HG02623 (cell line): ENCODE measurements around the gene ZFHX3.

Experiments
- ATAC-seq: cut with Tn5 transposase; IDR thresholded peaks from one replicate; pipeline ENCODE4 v1.9.1; 2021; ENCODE audit warnings: moderate library complexity; ENCODE audit not compliant: unreplicated experiment

Gene ZFHX3

DNA sequence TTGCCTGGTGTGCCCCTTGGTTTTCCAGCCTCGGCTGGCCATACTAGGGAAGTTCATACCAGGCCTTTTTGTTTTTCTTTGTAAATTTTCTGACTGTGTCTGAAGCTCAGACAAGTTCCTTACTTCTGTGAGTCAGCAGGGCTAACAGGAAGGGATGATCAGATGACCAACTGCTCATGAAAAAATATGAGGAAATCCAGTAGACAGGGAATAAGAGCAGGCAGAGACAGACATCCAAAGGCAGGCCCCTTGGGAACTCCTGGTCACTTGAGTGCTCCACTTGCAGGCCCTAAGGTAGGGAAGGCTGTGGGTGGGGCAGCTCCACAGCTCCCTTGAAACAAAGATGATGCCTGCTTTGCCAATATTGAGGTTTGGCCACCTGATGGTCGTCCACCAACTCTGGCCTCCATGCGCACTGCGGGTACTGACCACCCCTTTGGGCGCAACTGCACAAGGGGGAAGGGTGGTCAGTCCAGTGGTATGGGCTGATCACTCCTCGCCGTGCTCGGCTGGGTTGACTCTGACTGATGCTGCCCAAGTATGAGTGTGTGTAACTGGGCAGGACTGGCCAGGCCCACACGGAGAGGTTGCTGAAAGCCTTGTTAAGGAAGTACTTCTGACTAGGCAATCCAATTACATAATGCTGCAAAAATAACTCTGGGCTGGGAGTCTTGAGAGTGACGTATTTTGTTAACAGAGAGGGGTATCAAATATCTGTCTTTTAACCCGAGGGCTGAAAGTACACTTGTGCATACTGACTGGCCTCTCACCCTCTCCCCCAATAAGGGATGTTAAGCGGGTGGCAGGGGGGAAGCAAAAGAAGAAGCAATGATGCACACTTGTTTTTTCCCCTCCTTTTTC is 20.8 kb upstream of the ZFHX3 start:
- no peak for ATAC-seq

DNA sequence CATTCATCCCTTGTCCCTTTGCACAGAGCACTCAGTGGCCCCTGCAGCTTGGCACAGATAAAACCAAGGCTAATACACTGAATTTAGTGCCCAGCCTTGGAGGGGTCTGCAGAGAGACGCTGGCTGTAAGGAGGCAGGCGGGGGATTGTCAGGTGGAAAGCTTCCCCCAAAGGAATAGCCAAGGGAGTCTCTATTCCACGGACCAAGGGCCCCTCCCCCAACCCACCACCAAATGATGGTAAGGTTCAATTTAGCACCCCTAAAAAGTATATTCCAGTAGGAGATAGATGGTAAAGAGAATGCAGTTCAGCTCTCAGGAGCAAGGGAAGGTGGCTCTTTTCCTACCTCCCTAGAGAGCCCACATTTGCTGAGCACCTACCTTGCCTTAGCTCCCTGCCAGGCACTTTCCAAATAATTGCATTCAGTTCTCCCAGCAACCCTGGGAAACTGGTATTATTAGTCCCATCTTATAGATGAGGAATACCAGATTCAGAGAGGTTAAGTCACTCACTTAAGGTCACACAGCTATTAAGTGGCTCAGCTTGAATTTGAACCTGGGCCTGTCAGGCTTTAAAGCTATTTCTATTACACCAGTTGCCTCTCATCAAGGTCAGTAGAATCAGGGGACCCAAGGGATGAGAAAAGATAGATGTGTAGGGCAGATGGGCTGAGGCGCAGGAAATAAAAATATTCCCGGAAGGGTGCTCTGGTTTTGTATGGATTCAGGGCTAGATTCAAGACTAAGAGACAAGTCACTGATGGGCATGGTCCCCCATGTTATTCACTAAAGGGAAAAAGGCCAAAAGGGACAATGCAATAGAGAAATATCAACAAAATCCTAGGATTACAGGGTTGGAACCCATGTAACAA is 20.0 kb upstream of the ZFHX3 start:
- ATAC-seq, result no peak

DNA sequence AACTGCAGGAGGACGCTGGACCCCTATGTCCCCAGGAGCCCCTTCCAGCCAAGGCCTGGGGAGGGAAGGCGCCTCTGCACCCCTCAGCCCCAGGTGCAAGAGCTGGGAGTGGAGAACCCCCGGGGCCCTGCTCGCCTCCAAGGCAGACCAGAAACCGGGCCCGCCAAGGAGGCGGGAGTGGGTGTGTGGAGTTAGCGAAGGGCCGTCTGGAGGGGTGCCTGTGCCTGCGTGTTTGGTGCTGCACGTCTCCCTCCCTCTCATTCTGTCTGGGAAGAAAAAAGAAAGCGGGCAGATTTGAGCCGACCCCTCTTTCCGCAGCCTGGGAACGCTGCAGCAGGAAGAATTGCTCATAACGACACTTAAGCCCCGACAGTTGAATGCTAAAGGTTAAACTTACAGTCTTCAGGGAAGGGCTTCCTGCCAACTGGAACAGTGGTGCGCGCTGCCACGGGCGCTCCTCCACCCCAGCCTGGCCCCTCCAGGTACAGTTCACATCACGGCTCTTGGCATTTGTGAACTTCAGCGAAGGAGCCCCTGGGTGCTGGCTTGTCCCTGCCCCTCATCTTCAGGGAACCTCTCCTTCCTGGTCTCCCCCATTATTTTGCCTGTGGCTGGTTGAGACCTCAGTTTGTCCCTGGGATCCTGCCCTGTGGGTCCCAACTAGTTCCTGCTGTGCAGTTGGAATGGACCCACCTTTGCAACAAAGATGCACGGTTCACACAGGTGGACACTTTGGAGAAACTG is 19.2 kb upstream of the ZFHX3 start:
- no peak for ATAC-seq

DNA sequence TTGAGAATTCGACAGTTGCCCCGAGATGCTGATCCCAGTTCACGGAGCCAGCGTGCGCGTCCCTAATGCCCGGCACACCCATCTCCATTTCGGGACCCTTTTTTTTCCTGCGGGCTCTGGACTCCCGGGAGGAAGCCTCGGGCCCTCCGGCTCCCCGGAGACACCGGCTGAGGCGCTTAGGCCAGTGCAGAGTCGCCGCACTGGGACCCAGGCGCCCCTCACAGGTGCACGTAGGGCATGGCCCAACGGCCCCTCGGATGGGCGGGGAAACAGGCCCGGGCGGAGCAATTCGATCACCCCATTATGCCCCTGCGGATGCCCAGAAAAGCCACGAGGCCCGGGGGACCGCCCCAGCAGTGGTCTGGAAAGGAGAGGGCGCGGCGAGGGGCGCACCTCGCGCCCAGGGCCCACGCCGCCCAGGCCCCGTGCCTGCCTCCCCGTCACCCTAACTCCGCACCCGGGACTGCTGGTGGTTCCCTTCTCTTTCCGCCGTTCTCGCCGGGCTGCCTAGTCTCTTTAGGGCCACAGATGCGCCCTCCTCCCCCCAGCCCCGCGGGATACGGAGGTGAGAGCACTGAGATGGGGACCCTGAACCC is 18.5 kb upstream of the ZFHX3 start:
- ATAC-seq, result no peak

DNA sequence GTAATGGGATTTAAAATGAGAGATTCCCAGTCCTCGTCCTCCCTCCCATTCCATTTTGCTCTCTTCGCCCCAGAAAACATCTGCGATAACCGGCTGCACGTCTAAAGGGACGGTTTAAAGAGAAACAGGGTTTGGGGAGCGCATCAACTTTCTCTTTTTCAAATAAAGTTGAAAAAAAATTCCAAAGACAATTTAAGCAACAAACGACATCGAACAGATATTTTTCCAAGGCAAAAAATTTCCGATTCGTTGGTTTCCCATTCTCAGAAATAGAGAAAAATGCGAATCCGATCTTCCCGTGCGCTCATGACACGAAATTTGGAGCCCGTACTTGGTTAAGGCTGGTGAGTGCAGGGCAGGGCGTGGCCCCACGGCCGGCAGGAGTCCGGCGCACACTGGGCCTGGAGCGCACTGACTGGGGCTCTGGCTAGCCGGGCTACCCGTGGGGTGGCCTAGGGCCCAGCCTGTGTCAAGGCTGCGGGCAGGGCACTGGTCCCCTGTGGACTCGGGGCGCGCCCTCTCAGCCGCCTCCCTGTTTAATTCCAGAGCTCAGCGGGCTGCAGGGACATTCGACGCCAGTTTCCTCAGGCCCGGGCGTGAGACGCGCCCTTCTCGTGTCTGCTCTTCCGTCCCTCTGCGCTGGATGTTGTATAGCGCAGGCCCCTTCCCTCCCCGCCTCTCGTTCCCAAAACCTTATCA is 17.9 kb upstream of the ZFHX3 start:
- no peak for ATAC-seq

DNA sequence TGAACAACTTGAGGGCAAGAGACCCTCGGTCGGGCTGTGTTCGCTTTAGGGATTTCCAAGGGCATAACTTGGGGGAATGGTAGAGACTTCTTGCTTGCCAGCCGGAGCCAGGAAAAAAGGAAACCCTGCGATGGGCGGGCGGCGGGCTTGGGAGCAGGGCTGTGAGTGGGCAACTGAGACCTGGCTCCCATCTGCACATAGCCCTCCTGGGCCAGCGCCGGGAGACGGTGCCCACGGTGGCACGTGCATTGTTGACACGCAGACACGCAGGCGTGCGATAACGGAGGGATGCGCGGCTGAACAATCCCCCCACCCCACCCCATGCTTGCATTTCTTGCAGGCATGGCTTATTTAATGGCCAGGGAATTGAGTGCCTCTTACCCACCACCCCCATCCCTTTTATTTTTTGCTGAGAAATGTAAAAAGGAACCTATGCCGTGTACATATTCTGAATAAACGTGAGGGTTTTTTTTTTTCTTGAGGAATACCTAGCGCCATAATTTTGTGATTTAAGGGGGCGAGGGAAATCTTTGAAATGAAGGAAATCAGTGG is 17.1 kb upstream of the ZFHX3 start:
- ATAC-seq, result no peak

DNA sequence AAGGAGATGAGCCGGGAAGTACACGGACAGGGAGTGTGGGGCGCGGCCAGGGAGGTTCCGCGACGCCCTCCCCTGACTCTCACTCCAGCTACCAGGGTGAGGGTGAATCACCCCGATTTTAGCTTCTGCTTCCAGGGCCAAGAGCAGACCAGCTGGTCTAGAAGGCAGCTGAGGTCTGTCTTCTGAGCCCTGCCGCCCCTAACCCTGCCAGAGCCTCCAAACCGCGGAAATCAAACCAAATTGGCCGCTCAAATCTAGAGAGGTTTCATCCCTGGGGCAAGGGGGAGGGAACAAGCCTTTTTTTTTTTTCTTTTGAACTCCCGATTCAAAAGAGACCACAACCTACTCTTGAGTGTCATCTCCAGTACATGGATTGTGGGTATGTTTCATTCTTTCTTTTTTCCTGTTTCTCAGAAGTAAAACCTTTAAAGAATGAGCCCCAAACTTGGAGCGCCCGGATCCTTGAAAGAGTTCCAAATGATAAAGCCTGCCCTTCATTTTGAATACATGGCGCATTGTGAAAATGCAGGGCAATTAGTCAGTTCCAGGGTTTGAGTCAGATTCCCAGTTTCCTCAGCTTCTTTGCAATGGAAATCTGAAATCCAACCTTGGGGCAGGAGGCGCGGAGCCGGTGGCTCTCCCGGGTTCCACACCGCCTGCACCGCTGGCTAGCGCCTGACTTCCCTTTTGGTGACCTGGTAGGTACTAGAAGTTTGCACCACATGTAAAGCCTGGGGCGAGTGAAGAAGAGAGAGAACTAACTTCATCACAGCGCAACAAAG is 16.5 kb upstream of the ZFHX3 start:
- no peak for ATAC-seq

DNA sequence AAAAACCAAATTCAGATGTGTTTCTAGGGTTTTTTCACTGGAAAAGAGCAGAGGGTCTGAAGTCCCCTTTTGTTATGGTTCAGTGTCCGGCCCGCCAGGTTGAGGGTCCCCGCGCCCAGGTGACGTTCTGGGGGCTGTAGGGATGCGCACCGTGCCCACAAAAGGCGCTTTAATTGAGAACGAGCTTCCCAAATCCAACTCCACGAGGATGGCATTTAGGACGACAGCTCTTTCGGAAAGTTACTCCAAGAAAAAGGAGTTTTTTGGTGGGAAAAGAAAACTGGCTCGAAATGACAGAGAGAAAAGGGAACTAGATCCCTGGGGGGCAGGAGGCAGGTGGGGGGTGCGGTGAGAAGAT is 15.9 kb upstream of the ZFHX3 start:
- ATAC-seq, result no peak

DNA sequence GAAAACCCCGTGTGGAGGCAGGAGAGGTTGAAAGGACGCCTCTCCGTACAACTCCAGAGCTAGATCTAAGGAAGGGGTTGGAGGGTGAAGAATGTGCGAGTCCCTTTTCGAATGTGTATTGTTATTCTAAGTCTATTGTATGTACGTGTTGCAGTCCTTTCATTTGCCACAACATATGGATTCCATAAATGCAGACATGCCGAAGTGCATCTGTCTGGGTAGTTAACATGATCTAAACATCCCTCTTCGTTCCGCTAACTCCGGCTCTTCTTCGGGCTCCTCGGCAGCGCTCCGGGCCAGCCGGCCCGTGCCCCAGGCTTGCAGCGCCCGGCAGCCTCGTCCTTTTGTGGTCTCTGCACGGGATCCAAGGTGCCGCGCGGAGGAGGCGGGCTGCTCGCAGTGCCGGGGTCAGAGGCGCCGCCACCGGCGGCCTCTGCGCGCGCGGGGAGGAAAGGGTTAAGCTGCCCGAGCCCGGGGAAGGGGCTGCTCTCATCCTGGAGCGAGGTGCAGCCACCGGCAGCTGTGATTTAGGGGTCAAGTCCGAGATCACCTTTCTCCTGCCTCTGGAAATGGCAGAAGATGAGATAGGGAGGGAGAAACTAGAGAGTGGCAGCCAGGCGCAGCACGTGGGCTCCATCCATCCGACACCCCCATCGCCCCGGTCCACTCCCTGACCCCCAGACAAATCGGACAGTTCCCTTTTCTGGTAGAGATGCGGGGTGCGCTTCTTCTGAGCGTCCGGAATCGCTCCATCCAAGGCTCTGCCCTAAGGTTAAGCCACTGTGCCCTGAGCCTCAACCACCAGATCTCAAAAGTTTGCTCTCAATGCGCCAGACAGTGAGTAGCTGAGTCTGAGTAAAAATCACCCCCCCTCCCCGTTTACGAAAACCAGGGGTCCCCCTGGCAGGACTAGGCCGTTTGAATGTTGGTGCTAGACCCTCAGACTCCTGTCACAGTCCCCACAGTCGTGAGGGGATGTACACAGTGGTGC is 15.1 kb upstream of the ZFHX3 start:
- no peak for ATAC-seq

DNA sequence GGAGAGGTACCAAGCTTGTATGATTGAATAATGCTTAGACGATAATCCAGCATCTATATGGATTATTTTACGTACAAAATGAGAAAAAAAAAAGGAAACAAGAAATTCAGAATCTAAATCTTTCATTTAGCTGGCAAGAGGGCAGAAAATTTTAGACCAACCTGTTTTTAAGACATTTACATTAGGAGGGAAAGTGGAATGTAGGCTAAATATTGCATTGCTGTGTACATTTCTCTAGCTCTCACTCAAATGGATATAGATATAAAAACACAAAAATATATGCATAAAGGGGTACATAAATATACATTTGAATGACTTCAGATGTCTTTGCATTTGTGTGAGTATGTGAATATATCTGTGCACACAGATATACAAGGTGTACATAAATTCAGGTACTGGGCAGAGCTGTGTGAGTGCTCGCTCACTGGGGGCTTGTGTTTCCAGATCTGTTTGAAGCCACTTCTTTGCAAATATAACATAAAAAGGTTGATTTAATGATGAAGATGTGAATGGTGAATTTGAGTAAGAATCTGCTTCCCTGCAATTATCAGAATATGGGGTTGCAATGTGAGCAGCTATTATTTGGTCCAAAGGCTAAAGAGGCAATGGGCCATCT is 14.2 kb upstream of the ZFHX3 start:
- no peak for ATAC-seq

DNA sequence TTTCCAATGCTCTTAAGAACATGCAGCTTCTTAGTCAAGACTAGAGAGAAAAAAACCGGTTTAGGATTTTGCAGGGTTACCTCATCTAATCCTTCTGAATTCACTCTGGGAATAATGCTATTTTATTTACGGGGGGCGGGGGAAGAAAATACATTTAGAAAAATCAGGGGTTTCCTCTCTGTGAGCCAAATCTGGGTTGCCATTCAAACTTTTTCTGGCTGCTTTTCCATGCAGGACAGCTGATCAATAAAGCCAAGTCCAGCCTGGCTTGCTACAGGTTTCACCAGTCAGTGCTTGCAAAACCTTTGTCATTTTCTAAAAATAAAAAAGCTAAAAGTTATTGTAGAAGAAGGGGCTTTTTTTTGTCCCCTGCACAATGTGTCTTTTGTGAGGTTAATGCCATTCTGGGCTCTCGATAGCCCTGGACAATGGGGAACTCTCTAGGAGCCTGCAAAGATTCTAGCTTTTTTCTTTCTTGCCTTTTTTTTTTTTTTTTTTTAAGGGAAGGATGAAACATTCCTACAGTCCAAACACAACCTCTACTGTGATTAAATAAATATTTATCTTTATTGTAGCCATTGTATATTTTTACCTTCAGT is 13.1 kb upstream of the ZFHX3 start:
- ATAC-seq, result no peak

DNA sequence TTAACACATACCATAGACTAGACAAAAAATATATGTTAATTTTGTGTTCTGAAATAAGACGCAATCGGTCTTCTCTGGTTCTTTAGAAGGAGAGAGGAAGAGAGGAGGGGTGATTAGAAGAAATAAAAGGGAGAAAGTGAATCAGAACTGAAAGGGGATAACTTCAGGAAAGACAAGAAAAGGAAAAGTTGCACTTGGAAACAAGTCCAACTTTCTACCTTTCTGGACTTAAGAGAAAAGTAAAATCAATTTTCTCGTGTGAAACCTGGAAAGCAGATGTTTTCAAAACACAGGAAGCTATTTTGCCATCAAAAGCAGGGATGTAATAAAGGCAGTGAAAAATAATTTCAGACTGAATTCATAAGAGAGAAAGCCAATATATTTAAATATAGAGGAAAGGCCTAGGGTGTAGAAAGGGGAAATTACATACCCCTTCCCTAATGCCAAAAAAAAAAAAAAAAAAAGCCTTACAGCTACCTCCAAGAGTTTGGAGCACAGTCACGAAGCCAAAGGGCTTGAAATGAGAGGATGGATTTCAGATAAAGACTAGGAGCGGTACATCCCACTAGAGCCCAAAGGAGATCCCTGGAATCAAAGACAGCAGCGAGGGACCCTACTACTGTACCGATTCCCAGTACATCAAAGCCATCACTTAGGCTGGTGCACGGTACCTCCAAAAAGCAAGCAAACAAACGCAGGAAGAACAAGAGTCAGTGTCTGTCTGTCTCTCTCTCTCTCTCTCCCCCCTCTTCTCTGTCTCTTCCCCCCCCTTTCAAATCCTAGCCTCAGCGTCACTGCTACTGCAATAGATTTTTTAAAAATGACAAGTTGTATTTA is 12.1 kb upstream of the ZFHX3 start:
- no peak for ATAC-seq

DNA sequence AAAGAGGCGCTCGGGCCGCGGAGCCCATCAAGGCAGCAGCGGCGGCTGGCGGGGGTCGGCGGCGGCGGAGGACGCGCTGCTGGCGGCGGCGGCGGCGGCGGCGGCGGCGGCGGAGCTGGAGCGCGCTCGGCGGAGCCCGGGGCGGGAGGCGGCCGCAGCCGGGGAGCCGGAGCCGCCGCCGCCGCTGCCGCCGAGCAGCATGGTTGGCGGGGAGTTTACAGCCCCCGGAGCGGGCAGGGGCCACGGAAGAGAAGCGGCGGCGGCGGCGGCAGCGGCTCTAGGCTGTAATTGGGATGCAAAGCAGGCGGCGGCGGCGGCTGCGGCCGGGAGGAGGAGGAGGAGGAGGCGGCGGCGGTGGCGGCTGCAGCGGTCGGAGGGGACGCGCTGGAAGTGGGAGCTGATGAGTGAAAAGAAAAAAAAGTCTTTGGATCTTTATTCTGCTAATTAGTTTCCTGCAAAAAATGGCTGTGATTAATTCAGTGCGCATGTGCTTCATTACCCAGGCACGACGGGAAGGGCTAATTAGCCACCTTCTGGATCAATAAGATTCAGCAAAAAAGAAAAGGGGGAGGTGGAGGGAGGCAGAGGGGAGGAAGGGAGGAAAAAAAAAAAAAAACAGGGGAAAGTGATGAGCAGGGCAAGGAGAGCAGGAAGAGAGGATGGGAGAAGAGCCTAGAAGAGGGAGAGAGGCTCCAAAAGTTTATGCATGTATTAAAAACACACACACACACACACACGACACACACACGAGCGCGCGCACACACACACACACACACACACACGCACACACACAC is 10.9 kb upstream of the ZFHX3 start:
- ATAC-seq, result peak; percentile 32

DNA sequence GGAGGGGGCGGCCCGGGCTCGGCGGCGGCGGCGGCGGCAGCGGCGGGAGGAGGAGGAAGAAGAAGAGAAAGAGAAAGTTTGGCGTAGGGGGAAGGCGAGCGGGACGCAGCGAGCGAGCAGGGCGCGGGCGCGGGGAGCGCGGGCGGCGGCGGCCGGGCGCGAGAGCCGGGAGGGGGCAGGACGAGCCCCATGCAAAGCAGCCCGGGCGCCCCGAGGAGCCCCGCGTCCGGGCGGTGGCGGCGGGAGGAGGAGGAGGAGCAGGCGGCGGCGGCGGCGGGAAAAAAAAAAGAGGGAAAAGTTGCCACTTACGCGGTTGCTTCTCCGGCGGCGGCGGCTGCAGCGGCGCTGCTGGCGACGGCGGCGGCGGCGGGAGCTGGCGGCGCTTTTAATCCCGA is 10.3 kb upstream of the ZFHX3 start:
- ATAC-seq, result peak; percentile 68

DNA sequence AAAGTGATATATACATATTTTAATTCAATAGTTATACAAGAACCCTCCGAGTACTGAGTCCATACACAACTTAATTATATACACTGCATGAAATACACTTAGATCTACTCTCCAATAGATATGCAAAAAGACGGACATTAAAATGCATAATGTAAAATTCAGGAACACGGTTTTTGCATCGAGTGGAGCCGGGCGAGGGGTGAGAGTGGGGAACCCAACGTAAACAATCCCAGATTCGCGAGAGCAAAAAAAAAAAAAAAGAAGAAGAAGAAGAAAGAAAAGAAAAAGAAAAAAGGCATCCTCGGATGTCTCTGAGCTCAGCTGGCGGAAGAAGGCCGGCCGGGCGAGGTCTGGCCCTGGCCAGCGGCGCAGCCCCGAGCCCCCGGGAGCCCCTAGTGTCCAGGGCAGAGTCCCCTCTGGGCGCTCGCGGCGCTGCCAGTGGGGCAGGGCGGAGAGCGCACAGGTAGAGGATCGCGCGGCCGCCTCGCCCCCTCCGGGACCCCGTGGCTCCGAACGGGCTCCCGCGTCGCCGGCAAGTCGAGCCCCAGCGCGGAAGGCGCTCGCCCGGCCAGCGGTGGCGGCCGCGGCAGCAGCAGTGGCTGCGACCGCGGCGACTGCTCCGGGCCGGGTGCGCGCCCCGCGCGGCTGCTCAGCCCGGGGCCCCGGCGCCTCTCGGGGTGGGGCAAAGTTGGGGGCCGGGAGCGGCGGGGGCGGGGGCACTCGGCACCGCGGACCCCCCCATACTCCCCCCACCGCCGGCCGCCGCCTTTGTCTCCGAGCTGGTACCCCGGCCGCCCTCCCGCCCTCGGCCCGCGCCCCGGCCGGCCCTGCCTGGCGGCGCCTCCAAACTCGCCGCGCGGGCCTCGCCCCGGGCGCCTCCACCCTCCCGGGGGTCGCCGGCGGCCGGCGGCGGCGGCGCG is 9.6 kb upstream of the ZFHX3 start:
- ATAC-seq, result peak; percentile 43
